A549 (cell line): Measurements from ENCODE around the gene SCG2.

Source experiments
- CEBPB ChIP-seq, 2 experiments: fragments of >200 bp in 1 of 2; sonication (Bioruptor Twin) in 1 of 2; formaldehyde crosslinking in 1 of 2; IDR thresholded peaks; 2 replicates each; pipeline ENCODE4 v1.6.1; 2012 to 2016
- CHD4 ChIP-seq: fragments of 200-600 bp; sonication (generic); IDR thresholded peaks from 2 replicates; pipeline ENCODE4 v1.6.1; 2016; ENCODE audit warnings: antibody characterized with exemption, mild to moderate bottlenecking, borderline replicate concordance
- HOXA7 ChIP-seq: fragments of 250-450 bp; sonication (Bioruptor Pico); IDR thresholded peaks from 2 replicates; pipeline ENCODE4 v1.5.0; 2020; ENCODE audit warnings: mild to moderate bottlenecking, moderate library complexity
- KDM1A ChIP-seq: fragments of 200-600 bp; sonication (generic); IDR thresholded peaks from 2 replicates; pipeline ENCODE4 v1.6.1; 2016; ENCODE audit warnings: low read depth, mild to moderate bottlenecking
- MYC ChIP-seq: IDR thresholded peaks from 2 replicates; pipeline ENCODE4 v1.6.1; 2012; ENCODE audit warnings: mild to moderate bottlenecking, inconsistent platforms, low read length, improper control_type of control experiment, borderline replicate concordance
- NR3C1 ChIP-seq: fragments of >200 bp; sonication (Bioruptor Twin); formaldehyde crosslinking; IDR thresholded peaks from 3 replicates; pipeline ENCODE4 v1.6.1; 2017
- POLR2A ChIP-seq: IDR thresholded peaks from 2 replicates; pipeline ENCODE4 v1.6.1; 2012; ENCODE audit warnings: mild to moderate bottlenecking, low read length
- POLR2AphosphoS2 ChIP-seq: conservative IDR thresholded peaks from 2 replicates; pipeline ENCODE4 v1.6.1; 2012; ENCODE audit warnings: low read length, improper control_type of control experiment, inconsistent platforms
- RAD21 ChIP-seq, 2 experiments: fragments of >200 bp in 1 of 2; sonication (Bioruptor Twin) in 1 of 2; formaldehyde crosslinking in 1 of 2; IDR thresholded peaks in 1 of 2; conservative IDR thresholded peaks in 1 of 2; 2 replicates in 1 of 2; 3 replicates in 1 of 2; pipeline ENCODE4 v1.6.1; 2012 to 2018; ENCODE audit warnings: inconsistent platforms in 1 of 2
- RFX5 ChIP-seq: fragments of 450-650 bp; IDR thresholded peaks from 2 replicates; pipeline ENCODE4 v1.7.1; 2014; ENCODE audit warnings: antibody characterized with exemption, mild to moderate bottlenecking, moderate library complexity
- ZFP36 ChIP-seq: fragments of 450-650 bp; IDR thresholded peaks from 2 replicates; pipeline ENCODE4 v1.6.1; 2014; ENCODE audit warnings: borderline replicate concordance; ENCODE audit not compliant: partially characterized antibody
- TF ChIP-seq, protein P1 (sequence below): fragments of 150-350 bp; IDR thresholded peaks from 2 replicates; pipeline ENCODE4 v1.6.1; 2014; ENCODE audit warnings: low read depth, mild to moderate bottlenecking, low read length
- TF ChIP-seq, protein P2 (sequence below): fragments of >200 bp; sonication (Bioruptor Twin); formaldehyde crosslinking; IDR thresholded peaks from 3 replicates; pipeline ENCODE4 v1.5.1; 2016
- TF ChIP-seq, protein P3 (sequence below): fragments of 450-650 bp; IDR thresholded peaks from 2 replicates; pipeline ENCODE4 v1.6.1; 2014; ENCODE audit warnings: antibody characterized with exemption

DNA sequence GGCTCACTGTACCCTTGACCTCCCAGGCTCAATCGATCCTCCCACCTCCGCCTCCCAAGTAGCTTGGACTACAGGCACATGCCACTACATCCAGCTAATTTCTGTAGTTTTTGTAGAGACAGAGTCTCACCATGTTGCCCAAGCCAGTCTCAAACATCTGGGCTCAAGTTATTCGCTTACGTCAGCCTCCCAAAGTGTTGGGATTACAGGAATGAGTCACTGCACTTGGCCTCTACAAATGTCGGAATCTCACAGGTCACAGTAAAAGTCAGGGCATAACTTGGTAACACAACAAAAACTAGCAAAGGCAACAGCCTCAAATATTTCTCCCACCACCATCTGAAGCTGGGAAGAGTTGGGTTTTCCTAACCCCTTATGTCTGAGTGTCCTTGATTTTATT lies 25.3 kb downstream of the SCG2 start:
- TF ChIP-seq, protein P1, sequence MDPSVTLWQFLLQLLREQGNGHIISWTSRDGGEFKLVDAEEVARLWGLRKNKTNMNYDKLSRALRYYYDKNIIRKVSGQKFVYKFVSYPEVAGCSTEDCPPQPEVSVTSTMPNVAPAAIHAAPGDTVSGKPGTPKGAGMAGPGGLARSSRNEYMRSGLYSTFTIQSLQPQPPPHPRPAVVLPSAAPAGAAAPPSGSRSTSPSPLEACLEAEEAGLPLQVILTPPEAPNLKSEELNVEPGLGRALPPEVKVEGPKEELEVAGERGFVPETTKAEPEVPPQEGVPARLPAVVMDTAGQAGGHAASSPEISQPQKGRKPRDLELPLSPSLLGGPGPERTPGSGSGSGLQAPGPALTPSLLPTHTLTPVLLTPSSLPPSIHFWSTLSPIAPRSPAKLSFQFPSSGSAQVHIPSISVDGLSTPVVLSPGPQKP, result no peak
- no peak for TF ChIP-seq KDM1A
- no peak for TF ChIP-seq NR3C1
- TF ChIP-seq CEBPB (IDR thresholded peaks at IDR 0.05), result peak in 1 of 2 experiments; percentile 84; a peak in 2 of 4 replicates
- TF ChIP-seq POLR2A, result no peak
- TF ChIP-seq, protein P2, sequence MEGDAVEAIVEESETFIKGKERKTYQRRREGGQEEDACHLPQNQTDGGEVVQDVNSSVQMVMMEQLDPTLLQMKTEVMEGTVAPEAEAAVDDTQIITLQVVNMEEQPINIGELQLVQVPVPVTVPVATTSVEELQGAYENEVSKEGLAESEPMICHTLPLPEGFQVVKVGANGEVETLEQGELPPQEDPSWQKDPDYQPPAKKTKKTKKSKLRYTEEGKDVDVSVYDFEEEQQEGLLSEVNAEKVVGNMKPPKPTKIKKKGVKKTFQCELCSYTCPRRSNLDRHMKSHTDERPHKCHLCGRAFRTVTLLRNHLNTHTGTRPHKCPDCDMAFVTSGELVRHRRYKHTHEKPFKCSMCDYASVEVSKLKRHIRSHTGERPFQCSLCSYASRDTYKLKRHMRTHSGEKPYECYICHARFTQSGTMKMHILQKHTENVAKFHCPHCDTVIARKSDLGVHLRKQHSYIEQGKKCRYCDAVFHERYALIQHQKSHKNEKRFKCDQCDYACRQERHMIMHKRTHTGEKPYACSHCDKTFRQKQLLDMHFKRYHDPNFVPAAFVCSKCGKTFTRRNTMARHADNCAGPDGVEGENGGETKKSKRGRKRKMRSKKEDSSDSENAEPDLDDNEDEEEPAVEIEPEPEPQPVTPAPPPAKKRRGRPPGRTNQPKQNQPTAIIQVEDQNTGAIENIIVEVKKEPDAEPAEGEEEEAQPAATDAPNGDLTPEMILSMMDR, result no peak
- no peak for TF ChIP-seq POLR2AphosphoS2
- TF ChIP-seq HOXA7 (CRISPR knock-in tag), result no peak
- TF ChIP-seq MYC, result no peak
- no peak for TF ChIP-seq RFX5
- TF ChIP-seq CHD4, result no peak
- no peak for TF ChIP-seq ZFP36
- TF ChIP-seq, protein P3, sequence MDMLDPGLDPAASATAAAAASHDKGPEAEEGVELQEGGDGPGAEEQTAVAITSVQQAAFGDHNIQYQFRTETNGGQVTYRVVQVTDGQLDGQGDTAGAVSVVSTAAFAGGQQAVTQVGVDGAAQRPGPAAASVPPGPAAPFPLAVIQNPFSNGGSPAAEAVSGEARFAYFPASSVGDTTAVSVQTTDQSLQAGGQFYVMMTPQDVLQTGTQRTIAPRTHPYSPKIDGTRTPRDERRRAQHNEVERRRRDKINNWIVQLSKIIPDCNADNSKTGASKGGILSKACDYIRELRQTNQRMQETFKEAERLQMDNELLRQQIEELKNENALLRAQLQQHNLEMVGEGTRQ, result no peak
- TF ChIP-seq RAD21 (conservative IDR thresholded peaks at IDR 0.05 in 1 of 2, IDR thresholded peaks at IDR 0.05 in 1 of 2), result no peak; a peak in 1 of 5 replicates
